ENCODE measurements around the gene INPP5D.

- TF ChIP-seq CTCF (conservative IDR thresholded peaks at IDR 0.05 in 1 of 2, IDR thresholded peaks at IDR 0.05 in 1 of 2; ENCODE audit: low read depth in 1 of 2, low read length in 2 of 2), result no peak
- TF ChIP-seq EZH2 (IDR thresholded peaks at IDR 0.05; ENCODE audit: low read length, missing control alignments), result no peak
Observed at GRCh38 chr2:233108611-233109490, 48.7 kb downstream of the INPP5D start.

Data from fibroblast of lung (primary cell).